GM19397 (cell line): ENCODE measurements around the gene RIT2.

Source experiments
- ATAC-seq: cut with Tn5 transposase; IDR thresholded peaks from one replicate; pipeline ENCODE4 v1.9.1; 2021; ENCODE audit warnings: mild to moderate bottlenecking, moderate library complexity; ENCODE audit not compliant: unreplicated experiment

The RIT2 gene

GRCh38 chr18:43115076-43115921, at the start of gene RIT2:
TSS of gene RIT2 (minus strand) at chr18:43115685.
- ATAC-seq: no peak

DNA sequence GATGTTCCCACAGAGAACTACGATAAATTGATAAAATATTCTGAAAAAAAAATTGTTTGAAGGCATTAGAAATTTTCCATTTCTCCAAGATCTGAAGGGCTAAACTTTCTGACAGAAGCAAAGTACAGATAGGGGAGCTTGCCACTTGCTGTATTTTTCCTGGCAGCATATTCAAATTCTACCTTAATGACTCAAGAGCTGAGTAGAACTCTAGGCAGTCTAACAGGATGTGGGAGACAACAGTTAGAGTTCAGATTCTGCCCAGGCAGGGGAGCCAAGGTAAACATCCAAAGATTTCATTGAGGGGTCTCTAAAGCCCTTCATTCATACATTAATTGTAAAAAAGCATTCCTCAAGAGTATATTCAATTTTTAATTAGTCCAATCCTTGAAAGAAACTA, 46.0 kb upstream of the RIT2 start:
- no peak for ATAC-seq

DNA sequence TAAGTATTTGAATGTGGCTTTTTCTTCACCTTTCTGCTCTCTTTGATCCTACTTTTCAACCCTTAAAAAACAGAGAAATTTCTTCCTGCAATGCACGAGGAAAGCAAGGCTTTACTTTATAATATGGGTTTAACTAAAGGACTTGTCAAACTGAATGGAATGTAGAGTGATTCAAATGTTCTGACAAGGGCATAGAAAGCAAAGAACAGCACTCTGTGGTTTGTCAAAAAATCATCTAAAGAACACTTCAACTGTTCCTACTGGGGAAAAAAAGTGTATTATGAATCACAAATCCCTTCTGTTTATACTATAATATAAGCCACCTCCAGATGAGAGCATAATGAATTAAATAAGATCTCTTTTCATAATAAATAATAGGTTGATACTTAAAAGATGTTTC, 45.0 kb upstream of the RIT2 start:
- no peak for ATAC-seq

GRCh38 chr18:43159926-43160325, 44.4 kb upstream of the RIT2 start:
- ATAC-seq: no peak

GRCh38 chr18:43159086-43159770, 43.7 kb upstream of the RIT2 start:
- no peak for ATAC-seq

- ATAC-seq: no peak
These were observed 42.9 kb upstream of the RIT2 start for GRCh38 chr18:43158381-43158780.

DNA sequence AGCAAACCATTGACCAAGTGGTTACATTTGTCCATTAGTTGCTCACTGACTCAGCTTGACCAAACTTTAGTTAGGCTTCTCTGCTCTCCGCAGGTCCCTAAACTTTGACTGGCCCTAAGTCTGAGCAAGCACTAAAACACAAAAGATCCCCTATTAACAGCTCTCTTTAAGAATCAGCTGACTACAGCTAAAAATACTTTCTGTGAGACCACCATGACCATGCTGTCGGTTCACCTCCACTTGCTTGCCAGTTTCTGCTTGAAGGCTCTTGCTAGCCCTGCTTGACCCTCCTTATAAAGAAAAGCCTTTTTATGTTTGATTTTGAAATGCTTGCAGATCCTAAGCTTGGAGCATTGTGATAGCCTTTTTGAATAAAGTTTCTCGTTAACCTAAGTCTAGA, 40.4 kb upstream of the RIT2 start:
- ATAC-seq: no peak

DNA sequence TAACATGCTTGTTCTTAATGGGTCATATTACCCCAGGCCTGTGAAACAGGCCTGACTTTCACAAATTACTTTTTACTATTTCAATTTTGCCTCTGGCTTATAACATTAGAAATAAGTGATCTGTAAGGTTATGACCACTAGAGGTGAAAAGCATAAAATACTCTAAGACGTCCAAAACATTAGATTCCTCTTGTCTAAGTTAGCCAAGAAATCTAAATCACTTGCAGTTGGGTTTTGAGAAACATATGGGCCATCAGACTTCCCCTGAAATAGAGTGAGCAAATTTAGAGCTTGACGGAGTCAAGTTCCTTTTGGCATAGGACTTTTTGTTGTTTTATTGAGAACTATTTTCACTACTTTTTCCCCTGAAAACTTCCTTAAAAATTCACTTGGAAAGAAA, 32.7 kb upstream of the RIT2 start:
- ATAC-seq: no peak

DNA sequence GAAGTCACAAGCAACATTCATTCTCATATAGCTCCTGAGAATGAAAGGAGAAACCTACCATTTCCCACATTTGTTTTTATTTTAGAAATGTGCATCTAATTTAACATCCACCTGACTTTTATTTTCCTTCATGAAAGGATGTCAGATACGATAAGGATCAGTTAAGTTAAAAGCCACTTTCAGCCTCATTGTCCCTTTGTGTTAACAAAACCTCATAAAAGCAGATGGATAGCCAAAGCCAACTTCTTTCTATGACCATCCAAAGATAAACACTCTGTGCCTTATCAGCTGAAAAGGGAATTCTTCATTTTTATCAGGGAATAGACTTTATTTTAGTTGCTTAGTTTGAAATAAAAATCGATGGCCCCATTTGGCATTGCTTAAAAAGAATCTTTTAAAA, 25.7 kb upstream of the RIT2 start:
- ATAC-seq: no peak

DNA sequence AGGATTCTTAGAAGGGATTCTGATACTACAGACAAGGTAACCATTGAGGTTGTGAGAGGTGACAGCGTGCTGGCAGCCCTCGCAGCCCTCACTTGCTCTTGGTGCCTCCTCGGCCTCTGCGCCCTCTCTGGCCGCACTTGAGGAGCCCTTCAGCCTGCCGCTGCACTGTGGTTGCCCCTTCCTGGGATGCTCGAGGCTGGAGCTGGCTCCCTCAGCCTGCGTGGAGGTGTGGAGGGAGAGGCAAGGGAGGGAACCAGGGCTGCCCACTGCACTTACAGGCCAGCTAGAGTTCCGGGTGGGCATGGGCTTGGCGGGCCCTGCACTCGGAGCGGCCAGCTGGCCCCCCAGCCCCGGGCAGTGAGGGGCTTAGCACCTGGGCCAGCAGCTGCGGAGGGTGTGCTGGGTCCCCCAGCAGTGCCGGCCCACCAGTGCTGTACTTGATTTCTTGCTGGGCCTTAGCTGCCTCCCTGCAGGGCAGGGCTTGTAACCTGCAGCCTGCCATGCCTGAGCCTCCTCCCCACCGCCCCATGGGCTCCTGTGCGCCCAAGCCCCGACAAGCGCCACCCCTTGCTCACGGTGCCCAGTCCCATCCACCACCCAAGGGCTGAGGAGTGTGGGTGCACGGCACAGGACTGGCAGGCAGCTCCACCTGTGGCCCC, 23.9 kb upstream of the RIT2 start:
- no peak for ATAC-seq

DNA sequence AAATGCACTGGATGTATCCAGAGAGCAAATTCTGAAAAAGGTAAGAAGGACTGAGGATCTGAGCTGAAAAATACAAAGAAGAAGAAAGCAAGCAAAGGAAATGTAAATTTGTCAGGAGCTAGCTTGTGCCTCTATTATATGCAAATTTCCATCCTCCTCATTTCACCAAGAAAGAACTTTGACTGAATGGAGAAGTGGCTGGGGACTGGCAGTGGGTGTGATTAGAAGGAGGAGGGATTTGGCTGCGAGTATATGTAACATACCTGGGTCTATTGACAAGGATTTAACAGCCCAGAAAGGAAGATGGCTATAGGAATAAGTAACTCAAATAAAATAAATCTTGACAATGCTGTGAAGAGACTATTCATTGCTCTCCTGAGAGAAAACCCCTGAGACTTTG, 19.4 kb upstream of the RIT2 start:
- ATAC-seq: no peak

- ATAC-seq: no peak
These were observed 15.3 kb upstream of the RIT2 start for GRCh38 chr18:43130716-43131260.

GRCh38 chr18:43129946-43130524, 14.6 kb upstream of the RIT2 start:
- ATAC-seq: no peak

DNA sequence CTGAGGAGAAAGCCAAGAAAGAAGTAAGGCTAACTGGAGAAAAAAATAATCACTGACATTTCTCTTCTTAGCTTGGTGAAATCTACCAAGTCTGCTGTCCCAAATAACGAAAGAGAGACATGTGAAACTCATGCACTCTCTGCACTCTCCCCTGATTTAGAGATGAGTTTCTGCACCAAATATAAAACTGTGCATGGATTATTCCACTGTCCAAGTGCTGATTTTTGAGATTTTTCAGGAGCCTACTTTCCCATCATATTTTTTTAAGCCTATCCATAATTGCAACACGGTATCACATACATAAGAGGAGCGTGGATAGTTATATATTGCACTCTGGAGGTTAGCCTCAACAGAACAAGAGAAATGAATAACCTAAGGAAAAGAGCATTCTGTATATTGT, 10.0 kb upstream of the RIT2 start:
- ATAC-seq: no peak

DNA sequence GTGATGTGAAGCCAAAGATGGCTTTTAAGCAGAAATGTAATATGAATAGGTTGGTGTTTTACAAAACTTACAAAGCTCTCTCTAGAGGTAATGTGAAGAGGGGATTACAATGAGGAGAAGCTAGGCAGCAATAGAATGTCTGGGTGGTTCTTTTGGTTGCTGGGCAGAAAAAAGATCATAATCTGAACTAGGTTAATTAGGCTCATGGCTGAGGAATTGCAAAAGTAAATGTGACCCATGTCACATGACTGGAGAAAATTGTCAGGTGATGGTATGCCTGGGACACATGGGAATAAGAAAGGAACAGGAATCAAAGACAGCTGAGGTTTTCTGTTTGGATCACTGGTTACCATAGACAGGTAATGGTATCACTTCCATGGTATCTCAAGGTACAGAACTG, 7.5 kb upstream of the RIT2 start:
- no peak for ATAC-seq

DNA sequence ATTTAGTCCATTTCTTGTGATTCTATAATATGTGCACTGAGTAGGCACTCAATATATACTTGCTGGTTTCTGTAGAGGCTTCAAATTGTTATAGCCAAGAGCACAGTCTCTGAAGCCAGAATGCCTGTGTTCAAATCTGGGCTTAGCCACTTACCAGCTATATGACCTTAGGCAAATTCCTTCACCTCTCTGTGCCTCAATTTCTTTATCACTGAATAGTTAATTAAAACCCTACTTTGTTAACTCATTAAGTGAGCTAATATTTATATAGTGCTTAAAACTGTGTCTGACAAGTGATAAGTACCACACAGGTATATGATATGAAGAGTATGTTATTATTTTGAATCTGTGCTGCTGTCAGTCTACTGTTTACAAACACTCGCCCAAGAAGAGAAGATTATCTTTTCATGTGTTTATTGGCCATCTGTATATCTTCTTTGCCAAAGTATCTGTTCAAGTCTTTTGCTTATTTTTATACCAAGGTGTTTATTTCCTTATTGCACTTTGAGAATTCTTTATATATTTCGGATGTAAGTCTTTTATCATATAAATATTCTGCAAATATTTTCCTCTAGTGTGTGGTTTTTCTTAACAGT, 1.3 kb upstream of the RIT2 start:
- ATAC-seq: no peak

DNA sequence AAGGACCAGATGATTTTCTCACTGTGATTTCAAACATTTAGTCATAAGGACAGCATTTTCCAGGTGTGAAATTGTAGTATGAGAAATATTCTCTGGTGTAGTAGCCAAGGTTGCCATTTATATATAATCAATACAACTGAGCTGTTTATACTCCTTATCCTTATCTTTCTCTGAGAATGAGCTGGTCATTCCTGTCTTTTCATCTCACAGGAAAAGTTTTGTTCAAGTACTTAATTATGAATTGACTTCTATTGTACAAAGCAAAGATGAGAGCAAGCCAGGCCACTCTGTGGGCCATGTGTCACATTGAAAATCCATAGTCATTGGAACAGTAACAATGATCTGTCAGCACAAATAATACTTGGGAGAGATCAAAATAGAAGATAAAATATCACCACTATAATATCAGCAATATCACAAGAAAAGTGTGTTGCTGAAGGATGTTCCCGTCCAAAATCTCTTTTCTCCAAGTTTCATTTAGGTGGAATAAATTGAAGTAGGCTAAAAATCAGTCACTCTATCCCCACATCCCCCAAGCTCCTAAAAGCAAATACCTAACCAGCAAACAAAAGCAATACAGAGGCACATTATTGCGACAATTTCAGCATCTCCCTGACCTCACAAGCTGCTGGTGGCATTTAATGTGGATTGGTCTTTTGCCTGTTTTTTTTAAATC, 2.1 kb downstream of the RIT2 start:
- no peak for ATAC-seq

DNA sequence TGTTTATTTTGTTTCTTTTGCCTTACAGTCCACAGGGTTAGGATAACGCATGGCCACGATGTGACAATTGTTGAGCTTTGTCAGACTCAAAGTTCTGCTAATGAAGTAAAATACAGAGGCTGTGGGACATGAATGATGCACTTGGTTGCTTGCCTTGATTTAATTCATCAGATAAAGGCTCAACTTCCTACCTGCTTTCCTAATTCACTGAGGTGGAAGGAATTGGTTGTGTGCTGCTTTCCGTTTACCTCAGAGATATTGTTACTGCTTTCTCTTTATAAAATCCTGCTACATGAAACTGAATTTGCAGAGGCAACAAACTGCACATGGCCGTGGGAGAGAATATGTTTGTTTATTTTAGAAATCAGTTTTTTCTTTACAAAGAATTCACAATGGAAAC, 6.6 kb downstream of the RIT2 start:
- no peak for ATAC-seq

DNA sequence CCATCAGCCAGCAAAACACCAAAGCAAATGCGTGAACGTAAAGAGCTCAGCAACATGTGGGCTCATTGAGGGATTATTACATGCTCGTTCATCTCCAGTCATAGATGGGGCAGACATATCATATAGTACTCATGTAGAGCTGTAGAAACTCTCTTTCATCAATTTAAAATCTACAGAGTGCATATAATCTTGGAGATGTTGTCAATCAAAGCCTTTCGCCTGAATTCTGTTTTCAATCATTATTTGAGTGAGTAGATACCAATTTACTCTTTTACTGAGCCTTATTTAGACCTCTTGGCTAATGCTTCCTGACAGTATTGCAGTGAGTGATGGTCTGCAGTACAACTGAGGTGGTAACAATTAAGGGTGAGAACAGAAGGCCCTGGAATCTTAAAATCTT, 7.0 kb downstream of the RIT2 start:
- ATAC-seq: no peak

DNA sequence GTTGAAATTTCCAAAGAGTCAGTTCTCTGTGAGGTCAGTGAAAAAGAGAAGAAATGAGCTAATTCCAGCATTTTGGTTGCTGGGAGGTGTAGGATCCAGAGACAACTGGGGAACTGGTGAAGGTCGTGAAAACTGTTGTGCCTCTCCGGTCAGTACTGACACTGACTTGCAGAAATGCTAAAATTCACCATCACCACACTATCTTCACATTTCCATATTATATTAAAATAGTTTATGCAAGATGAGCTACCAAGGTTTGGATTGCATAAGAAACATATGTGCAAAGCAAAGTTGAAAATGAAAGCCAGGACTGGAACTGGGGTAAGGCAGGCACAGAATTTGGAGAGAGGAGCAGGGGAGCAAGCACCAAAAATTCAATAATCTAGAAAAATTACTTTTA, 21.8 kb downstream of the RIT2 start:
- no peak for ATAC-seq
